HG03103 (cell line): Measurements from ENCODE around the gene BCAS4.
A peak's percentile ranks its signal among the peaks of the same experiment; 100 is the strongest.
"Not testable (repeated sequence)": the region's sequence is repeated elsewhere in the genome, so short reads cannot be mapped to it uniquely, and the experiment has no call there.

Experiments used
- ATAC-seq: cut with Tn5 transposase; IDR thresholded peaks from one replicate; pipeline ENCODE4 v1.9.1; 2021; ENCODE audit warnings: low read depth; ENCODE audit not compliant: unreplicated experiment

The BCAS4 gene

DNA sequence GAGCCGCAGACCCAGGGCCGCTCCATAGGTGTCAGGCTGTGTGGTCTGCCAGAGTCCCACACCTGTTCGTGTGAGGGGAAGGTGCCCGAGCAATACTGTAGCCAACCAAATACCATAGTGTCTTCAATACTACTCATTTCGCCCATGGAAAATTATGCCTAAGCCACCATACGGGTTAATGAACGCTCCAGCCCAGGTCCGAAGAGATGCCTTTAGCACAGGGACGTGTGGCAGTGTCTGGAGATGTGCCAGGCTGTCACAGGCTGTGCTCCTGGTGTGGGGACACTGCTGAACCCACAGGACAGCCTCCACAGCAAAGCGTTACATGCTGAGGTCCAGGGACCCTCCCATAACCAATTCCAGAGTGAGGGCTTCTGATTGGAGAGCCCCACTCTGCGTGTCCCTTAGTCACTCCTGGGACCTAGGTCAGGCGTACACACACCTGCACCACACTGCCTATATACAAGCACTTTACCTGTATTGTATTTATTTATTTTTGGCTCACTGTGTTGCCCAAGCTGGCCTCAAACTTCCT, 25.2 kb upstream of the BCAS4 start:
- ATAC-seq, result not testable (repeated sequence)

- not testable (repeated sequence) for ATAC-seq
Observed at GRCh38 chr20:50771419-50772080, 23.3 kb upstream of the BCAS4 start.

DNA sequence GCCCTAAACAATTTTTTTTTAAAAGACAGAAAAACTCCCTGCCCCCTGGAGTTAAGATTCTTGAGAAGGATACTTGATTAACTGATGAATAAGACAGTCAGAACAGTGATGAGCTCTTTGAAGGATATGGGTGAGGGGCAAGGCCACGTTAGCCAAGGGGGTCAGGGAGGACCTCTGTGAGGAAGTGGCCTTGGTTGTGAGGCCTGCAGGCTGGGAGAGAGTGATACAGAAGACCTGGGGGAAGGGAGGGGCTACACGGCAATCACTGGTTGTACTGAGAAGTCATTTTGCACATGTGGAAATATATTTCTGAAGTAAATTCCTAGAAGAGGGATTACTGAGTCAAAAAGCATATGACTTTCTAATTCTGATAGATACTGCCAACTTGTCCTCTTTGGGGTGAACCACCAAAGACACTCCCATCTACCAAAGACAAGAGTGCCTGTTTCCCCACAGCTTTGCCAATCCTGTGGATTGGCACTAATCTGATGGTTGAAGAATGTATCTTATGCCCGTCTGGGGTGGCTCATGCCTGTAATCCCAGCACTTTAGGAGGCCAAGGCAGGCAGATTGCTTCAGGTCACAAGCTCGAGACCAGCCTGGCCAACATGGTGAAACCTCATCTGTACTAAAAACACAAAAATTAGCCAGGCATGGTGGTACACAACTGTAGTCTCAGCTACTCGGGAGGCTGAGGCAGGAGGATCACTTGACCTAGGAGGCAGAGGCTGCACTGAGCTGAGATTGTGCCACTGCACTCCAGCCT, 22.3 kb upstream of the BCAS4 start:
- ATAC-seq, result no peak

GRCh38 chr20:50774515-50774914, 20.3 kb upstream of the BCAS4 start:
- ATAC-seq, result no peak

DNA sequence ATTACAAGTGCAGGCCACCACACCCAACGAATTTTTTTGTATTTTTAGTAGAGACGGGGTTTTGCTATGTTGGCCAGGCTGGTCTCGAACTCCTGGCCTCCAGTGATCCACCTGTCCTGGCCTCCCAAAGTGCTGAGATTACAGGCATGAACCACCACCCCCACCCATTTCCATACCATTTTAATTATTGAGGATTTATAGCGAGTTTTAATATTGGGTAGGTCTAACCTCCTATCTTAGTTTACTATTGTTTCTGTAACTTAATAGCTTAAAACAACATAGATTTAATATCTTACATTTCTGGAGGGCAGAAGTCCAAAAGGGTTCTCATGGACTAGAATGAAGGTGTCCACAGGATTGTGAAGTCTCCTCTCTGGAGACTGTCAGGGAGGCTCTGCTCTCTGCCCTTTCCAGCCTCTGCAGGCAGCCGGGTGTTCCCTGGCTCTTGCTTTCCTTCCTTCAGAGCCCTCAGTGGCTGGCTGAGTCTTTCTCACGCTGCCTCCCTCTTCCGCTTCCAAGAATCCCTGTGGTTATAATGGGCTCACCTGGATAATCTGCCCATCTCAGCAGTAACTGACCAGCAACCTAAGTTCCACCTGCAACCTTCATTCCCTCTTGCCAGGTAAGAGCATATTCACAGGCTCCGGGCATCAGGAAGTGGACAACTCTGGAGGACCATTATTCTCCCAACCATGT, 18.6 kb upstream of the BCAS4 start:
- no peak for ATAC-seq

DNA sequence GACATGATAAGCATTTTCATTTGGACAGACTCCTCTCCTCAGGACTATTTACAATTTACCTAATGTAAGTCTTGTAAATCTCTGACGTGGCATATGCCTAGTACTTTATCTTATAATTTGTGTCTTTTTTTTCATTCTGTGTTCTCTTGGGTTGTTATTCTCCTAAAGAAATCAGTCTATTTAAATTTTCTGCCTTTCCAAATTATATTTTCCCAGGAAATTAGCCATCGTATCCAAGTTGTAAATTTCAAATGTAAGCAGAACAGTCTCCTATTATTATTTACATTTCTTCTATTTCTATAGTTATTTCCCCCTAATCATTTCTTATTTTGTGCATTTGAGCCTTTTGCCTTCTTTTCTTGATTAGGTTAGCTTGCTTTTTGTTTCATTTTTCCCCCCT, 17.5 kb upstream of the BCAS4 start:
- ATAC-seq, result no peak

DNA sequence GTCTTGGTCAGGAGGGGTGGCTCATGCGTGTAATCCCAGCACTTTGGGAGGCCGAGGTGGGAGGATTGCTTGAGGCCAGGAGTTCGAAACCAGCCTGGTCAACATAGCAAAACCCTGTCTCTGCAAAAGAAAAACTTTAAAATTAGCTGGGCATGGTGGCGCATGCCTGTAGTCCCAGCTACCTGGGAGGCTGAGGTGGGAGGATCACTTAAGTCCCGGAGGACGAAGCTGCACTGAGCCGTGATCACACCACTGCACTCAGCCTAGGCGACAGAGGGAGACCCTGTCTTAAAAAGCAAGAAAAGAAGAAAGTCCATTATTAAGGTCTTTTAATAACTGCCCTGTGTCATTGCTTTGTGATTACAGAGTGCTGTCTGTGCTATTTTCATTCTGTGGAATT, 15.9 kb upstream of the BCAS4 start:
- ATAC-seq, result not testable (repeated sequence)

DNA sequence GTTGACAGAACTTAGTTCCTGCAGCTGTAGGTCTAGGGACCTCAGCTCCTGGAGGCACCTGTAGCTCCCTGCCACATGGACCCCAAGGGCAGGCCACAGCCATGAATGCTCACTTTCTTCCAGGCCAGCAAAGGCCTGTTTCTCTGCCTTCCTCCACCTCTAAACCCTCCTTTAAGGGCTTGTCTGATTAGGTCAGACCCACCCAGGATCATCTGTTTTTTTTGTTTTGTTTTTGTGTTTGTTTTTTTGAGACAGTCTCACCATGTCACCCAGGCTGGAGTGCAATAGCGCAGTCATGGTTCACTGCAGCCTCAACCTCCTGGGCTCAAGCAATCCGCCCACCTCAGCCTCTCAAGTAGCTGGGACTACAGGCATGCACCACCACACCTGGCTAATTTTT, 11.5 kb upstream of the BCAS4 start:
- ATAC-seq, result no peak

DNA sequence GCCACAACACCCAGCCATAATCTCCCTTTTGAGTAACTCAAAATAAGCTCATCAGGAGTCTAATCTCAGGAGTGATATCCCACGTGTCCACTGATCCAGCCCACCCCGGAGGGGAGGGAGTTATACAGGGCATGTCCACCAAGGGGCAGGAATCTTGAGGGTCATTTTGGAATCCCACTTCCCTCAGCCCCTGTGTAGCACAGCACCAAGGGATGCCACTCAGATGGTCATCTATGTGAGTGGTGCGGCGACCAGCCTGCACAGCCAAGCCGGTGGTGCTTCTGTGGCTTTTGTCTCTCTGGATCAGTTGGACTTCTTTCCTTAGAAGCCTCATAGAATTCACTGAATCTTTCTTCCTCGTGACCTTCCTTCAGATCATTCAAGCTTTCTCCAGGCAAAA, 11.0 kb upstream of the BCAS4 start:
- ATAC-seq, result no peak

- no peak for ATAC-seq
Observed at GRCh38 chr20:50784464-50784863, 10.4 kb upstream of the BCAS4 start.

- no peak for ATAC-seq
Observed at GRCh38 chr20:50786703-50787102, 8.2 kb upstream of the BCAS4 start.

- ATAC-seq, result no peak
Observed at GRCh38 chr20:50787181-50787580, 7.7 kb upstream of the BCAS4 start.

- no peak for ATAC-seq
Observed at GRCh38 chr20:50788045-50788991, 6.5 kb upstream of the BCAS4 start.

DNA sequence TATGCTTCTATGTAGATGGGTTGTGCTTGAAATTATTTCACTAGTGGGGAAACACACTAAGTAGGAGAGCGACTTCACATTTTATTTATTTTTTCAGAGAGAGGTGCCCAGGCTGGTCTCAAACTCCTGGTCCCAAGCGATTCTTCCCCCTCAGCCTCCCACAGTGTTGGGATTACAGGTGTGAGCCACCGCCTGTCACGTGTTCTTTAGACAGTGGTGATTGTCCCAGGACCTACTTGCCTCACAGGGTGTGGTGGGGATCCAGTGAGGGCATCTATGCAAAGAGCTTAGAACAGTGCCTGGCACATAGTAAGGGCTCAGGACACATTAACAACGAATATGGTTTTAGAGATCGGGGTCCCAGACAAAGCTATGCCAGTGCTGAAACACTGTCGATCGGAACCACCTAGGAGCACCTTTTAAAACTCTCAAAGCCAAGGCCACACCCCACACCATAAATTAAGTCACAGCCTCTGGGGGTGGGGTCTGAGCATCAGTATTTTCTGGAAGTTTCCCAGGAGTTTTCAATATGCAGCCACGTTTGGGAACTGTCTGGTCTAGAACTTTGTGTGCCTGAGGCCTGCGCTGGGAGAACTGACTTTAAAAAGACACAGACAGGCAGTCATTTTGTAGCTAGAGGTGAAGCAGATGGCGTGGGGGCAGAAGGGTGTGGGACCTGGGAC, 4.8 kb upstream of the BCAS4 start:
- ATAC-seq, result no peak

GRCh38 chr20:50790651-50791277, 4.1 kb upstream of the BCAS4 start:
- ATAC-seq, result peak; percentile 72

GRCh38 chr20:50792708-50793574, 1.9 kb upstream of the BCAS4 start:
- no peak for ATAC-seq

- ATAC-seq, result not testable (repeated sequence)
Observed at GRCh38 chr20:50793575-50794016, 1.3 kb upstream of the BCAS4 start.

GRCh38 chr20:50794181-50794845, 548 bp upstream of the BCAS4 start:
- ATAC-seq, result peak; percentile 1
